Right lobe of liver (tissue), 4 donors: Measurements from ENCODE around the gene NDUFAF5.

Experiments used
- CTCF ChIP-seq, 4 donors: fragments of 200-600 bp in 3 of 4; fragments of 450-650 bp in 1 of 4; IDR thresholded peaks; one replicate each; pipeline versions ENCODE4 v1.5.1 to v1.8.0; 2016 to 2022; ENCODE audit warnings: antibody characterized with exemption in 4 of 4, mild to moderate bottlenecking in 2 of 4
- POLR2A ChIP-seq: fragments of 450-650 bp; IDR thresholded peaks from one replicate; pipeline ENCODE4 v1.6.1; 2017; ENCODE audit warnings: antibody characterized with exemption, mild to moderate bottlenecking
- donor health status: DM: no; HTN: no; CAD: no.
- donor health status: DM: no; HTN: no; CAD: no.
- donor health status: DM: no; HTN: yes; CAD: no.

GRCh38 chr20:13783528-13783927 lies 1.3 kb upstream of the NDUFAF5 start:
- TF ChIP-seq CTCF (IDR thresholded peaks at IDR 0.05), result no peak
- no peak for TF ChIP-seq POLR2A
